Endothelial cell of umbilical vein (primary cell): Measurements from ENCODE around the gene SLC25A21. TPM values are rescaled to one million over a fixed set of nuclear protein-coding genes. Genes with fewer than 3 reads are reported as not detected.
A peak's percentile ranks its signal among the peaks of the same experiment; 100 is the strongest.

Experiments used
- BruUV-seq: library from RNA; stranded (reverse); fragments of 400-500 nt; replicated peaks from 2 replicates; lab custom pipeline; 2021; lab: Mats Ljungman, UMichigan
- CTCF ChIA-PET: fragments of 300-600, 350-600 bp; sonication (Branson Sonifier 250); formaldehyde crosslinking; loops from one replicate; lab custom pipeline; 2021; ENCODE audit warnings: antibody characterized with exemption, inconsistent platforms; lab: Charles Lee
- POLR2A ChIA-PET: fragments of 300-600, 350-600 bp; sonication (Branson Sonifier 250); formaldehyde crosslinking; loops from one replicate; lab custom pipeline; 2021; ENCODE audit warnings: antibody characterized with exemption, inconsistent platforms; lab: Charles Lee
- DNase-seq: peaks from one replicate; pipeline ENCODE4 v3.0.0-alpha.2; 2011; ENCODE audit warnings: low read depth, low spot score
- FAIRE-seq: peaks from 2 replicates; lab custom pipeline; 2011; peaks lifted over from hg19 to GRCh38; lab: Jason Lieb, UNC
- H2AFZ ChIP-seq: 2 replicates; pipeline ENCODE4 v1.6.0; 2012; ENCODE audit warnings: low read depth, low read length, control low read depth, inconsistent platforms
- H3K27ac ChIP-seq: 2 replicates; pipeline ENCODE4 v1.5.1; 2011; ENCODE audit warnings: low read depth, mild to moderate bottlenecking, control low read depth, low read length, moderate library complexity; ENCODE audit not compliant: insufficient read depth
- H3K27me3 ChIP-seq, 2 experiments: 2 replicates each; pipeline versions ENCODE4 v1.6.0 to v1.6.1; 2011; ENCODE audit warnings: low read length in 2 of 2, mixed read lengths in 1 of 2; ENCODE audit not compliant: control insufficient read depth in 2 of 2, insufficient read depth in 2 of 2
- H3K36me3 ChIP-seq, 2 experiments: 2 replicates in 1 of 2; 3 replicates in 1 of 2; pipeline ENCODE4 v1.5.1; 2011; ENCODE audit warnings: low read length in 2 of 2, mild to moderate bottlenecking in 1 of 2, moderate library complexity in 1 of 2; ENCODE audit not compliant: control insufficient read depth in 2 of 2, insufficient read depth in 2 of 2; ENCODE audit errors: extremely low read depth in 1 of 2
- H3K4me1 ChIP-seq: 3 replicates; pipeline ENCODE4 v1.5.1; 2011; ENCODE audit warnings: mild to moderate bottlenecking, low read length; ENCODE audit not compliant: control insufficient read depth, insufficient read depth; ENCODE audit errors: extremely low read depth
- H3K4me2 ChIP-seq: 2 replicates; pipeline ENCODE4 v1.6.1; 2011; ENCODE audit warnings: low read length, control low read depth, mixed read lengths; ENCODE audit not compliant: insufficient read depth
- H3K4me3 ChIP-seq, 3 experiments: fragments of 200-600 bp in 1 of 3; sonication (generic), shearing (Covaris generic) in 1 of 3; replicated peaks in 1 of 3; 2 replicates each; pipeline ENCODE4 v1.5.1; 2011 to 2016; ENCODE audit warnings: control low read depth in 3 of 3, low read length in 3 of 3, mild to moderate bottlenecking in 2 of 3, inconsistent platforms in 1 of 3, low read depth in 1 of 3, moderate library complexity in 1 of 3; ENCODE audit not compliant: insufficient read depth in 1 of 3
- H3K79me2 ChIP-seq: 2 replicates; pipeline ENCODE4 v1.6.0; 2012; ENCODE audit warnings: low read length, inconsistent platforms; ENCODE audit not compliant: control insufficient read depth, insufficient read depth
- H3K9ac ChIP-seq: replicated peaks from 2 replicates; pipeline ENCODE3; 2011; ENCODE audit warnings: low read length, control low read depth; ENCODE audit not compliant: insufficient read depth; ENCODE audit errors: extremely low read depth
- H3K9me1 ChIP-seq: replicated peaks from 3 replicates; pipeline ENCODE4 v1.6.0; 2011; ENCODE audit warnings: mild to moderate bottlenecking, low read length; ENCODE audit not compliant: control insufficient read depth, insufficient read depth; ENCODE audit errors: extremely low read depth
- H3K9me3 ChIP-seq: replicated peaks from 2 replicates; pipeline ENCODE4 v1.5.1; 2012; ENCODE audit warnings: low read length, inconsistent platforms; ENCODE audit not compliant: control insufficient read depth, insufficient read depth
- H4K20me1 ChIP-seq: replicated peaks from 2 replicates; pipeline ENCODE3; 2011; ENCODE audit warnings: mild to moderate bottlenecking, low read length; ENCODE audit not compliant: control insufficient read depth, insufficient read depth; ENCODE audit errors: extremely low read depth
- EZH2 ChIP-seq: IDR thresholded peaks from 2 replicates; pipeline ENCODE4 v1.6.1; 2012; ENCODE audit warnings: borderline replicate concordance, low read depth, mild to moderate bottlenecking, moderate library complexity, low read length, inconsistent platforms; ENCODE audit not compliant: severe bottlenecking
- FOS ChIP-seq: IDR thresholded peaks from 2 replicates; pipeline ENCODE4 v1.6.1; 2011; ENCODE audit warnings: mild to moderate bottlenecking, low read length, moderate library complexity, borderline replicate concordance; ENCODE audit not compliant: insufficient read depth
- dilution Hi-C: fragments of 300-500 bp; cut with MboI; formaldehyde crosslinking; loops from one replicate; pipeline ENCODE4 v1.15.0; 2019; ENCODE audit warnings: low sequenced_read_pairs; ENCODE audit not compliant: extremely low pct_ligation_motif_present
- intact Hi-C: fragments of 100-400 bp; cut with micrococcal nuclease; formaldehyde crosslinking; loops from one replicate; pipeline ENCODE4 v1.10.0; 2022
- polyA plus RNA-seq, 4 experiments: library from polyadenylated mRNA; depleted of rRNA in 3 of 4; stranded (reverse) in 3 of 4; unstranded in 1 of 4; fragments of >200 nt; gene quantifications; 2 replicates each; pipeline versions ENCODE4 v1.2.1 to v1.2.3, GENCODE V29; 2011 to 2012; ENCODE audit warnings: missing spikeins in 1 of 4
- total RNA-seq: library from RNA; stranded (reverse); gene quantifications from 2 replicates; pipeline ENCODE4 v1.2.3, GENCODE V29; 2021
- TF ChIP-seq, protein P1 (sequence below), 2 donors: IDR thresholded peaks; 1 replicate in 1 of 2; 2 replicates in 1 of 2; pipeline ENCODE4 v1.5.1; 2011; ENCODE audit warnings: low read length in 2 of 2, mild to moderate bottlenecking in 2 of 2, moderate library complexity in 2 of 2, control low read depth in 1 of 2, inconsistent platforms in 1 of 2, low read depth in 1 of 2; ENCODE audit not compliant: insufficient read depth in 1 of 2; ENCODE audit errors: extremely low read depth in 1 of 2

SLC25A21 gene
- total and polyA plus RNA-seq, 2 donors (not counting 3 experiments of a cell fraction or from before 2014, with no cell fraction given), result 0.98 to 1.4 TPM

GRCh38 chr14:36657399-36658122, 514.8 kb downstream of the SLC25A21 start:
- Histone ChIP-seq H3K9me3 (no peaks in the 10 kb centered on the region), H3K9ac (no peak overlapping the region), H3K9me1 (no peaks in the 10 kb centered on the region), H4K20me1 (no peaks in the 10 kb centered on the region), H3K36me3 (no peaks in the 10 kb centered on the region), H3K4me2 (no peak overlapping the region), H3K27me3 (peaks cover 88 to 98% of the 10 kb centered on the region in 2 experiments), H3K4me1 (peaks cover 9% of the 10 kb centered on the region), H3K4me3 (no peak overlapping the region), H3K79me2 (no peaks in the 10 kb centered on the region), H3K27ac (no peak overlapping the region), H2AFZ (no peak overlapping the region)
- BruUV-seq, result no TSS peak
- no peak for DNase-seq
- TF ChIP-seq, protein P1, sequence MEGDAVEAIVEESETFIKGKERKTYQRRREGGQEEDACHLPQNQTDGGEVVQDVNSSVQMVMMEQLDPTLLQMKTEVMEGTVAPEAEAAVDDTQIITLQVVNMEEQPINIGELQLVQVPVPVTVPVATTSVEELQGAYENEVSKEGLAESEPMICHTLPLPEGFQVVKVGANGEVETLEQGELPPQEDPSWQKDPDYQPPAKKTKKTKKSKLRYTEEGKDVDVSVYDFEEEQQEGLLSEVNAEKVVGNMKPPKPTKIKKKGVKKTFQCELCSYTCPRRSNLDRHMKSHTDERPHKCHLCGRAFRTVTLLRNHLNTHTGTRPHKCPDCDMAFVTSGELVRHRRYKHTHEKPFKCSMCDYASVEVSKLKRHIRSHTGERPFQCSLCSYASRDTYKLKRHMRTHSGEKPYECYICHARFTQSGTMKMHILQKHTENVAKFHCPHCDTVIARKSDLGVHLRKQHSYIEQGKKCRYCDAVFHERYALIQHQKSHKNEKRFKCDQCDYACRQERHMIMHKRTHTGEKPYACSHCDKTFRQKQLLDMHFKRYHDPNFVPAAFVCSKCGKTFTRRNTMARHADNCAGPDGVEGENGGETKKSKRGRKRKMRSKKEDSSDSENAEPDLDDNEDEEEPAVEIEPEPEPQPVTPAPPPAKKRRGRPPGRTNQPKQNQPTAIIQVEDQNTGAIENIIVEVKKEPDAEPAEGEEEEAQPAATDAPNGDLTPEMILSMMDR (IDR thresholded peaks at IDR 0.05; ENCODE audit: extremely low read depth in 1 of 2, insufficient read depth in 1 of 2, low read depth in 1 of 2, low read length in 2 of 2), result no peak
- peak; percentile 98 for TF ChIP-seq EZH2
- no peak for TF ChIP-seq FOS
- ChIA-PET CTCF (interaction anchor here (0.8 to 2.0 kb wide), 7 partner anchors 9 to 573 kb away, joined by 3 to 7 read pairs (median 4); no protein-coding TSS in a partner anchor), POLR2A (no interaction called here)
- intact Hi-C loops (loop anchor here (2.0 to 5.0 kb wide), 2 partner anchors 135 to 459 kb away; partner anchors contain the start of gene NKX2-1), dilution Hi-C loops (no loop called here)
- no peak for FAIRE-seq
